Thyroid gland (tissue), 4 donors: ENCODE data around the gene PARP1. TPM values are rescaled to one million over a fixed set of nuclear protein-coding genes. Genes with fewer than 3 reads are reported as not detected.

ENCODE experiments used
- DNase-seq, 2 donors: peaks; one replicate each; pipeline ENCODE4 v3.0.0-alpha.2; 2019
- H3K27ac ChIP-seq, 3 donors: fragments of 200-600 bp; sonication (generic); 1 replicate in 2 of 3; 2 replicates in 1 of 3; pipeline ENCODE4 v1.5.1; 2016 to 2019; ENCODE audit warnings: mild to moderate bottlenecking in 1 of 3, moderate library complexity in 1 of 3
- H3K27me3 ChIP-seq: fragments of 200-600 bp; sonication (generic); one replicate; pipeline ENCODE4 v1.5.1; 2019
- H3K36me3 ChIP-seq, 2 donors: fragments of 200-600 bp; sonication (generic); one replicate each; pipeline ENCODE4 v1.5.1; 2016 to 2019
- H3K4me1 ChIP-seq, 2 donors: fragments of 200-600 bp; sonication (generic); one replicate each; pipeline ENCODE4 v1.5.1; 2017 to 2019
- H3K4me3 ChIP-seq, 3 donors: fragments of 200-600 bp; sonication (generic); replicated peaks in 1 of 3; 1 replicate in 2 of 3; 2 replicates in 1 of 3; pipeline ENCODE4 v1.5.1; 2016; ENCODE audit warnings: mild to moderate bottlenecking in 1 of 3
- H3K9me3 ChIP-seq: fragments of 200-600 bp; sonication (generic); one replicate; pipeline ENCODE4 v1.5.1; 2017
- CTCF ChIP-seq, 6 experiments: fragments of 200-600 bp in 3 of 6; fragments of 450-650 bp in 3 of 6; sonication (generic) in 3 of 6; IDR thresholded peaks; one replicate each; pipeline ENCODE4 v1.5.1; 2016 to 2019; ENCODE audit warnings: antibody characterized with exemption in 6 of 6, mild to moderate bottlenecking in 2 of 6, inconsistent platforms in 1 of 6, moderate library complexity in 1 of 6
- POLR2A ChIP-seq, 2 donors: fragments of 450-650 bp; IDR thresholded peaks; one replicate each; pipeline ENCODE4 v1.6.1; 2017; ENCODE audit warnings: antibody characterized with exemption in 2 of 2, mild to moderate bottlenecking in 2 of 2, moderate library complexity in 1 of 2
- WGBS, 2 donors: methylation state at CpG; one replicate each; pipeline ENCODE4 v1.1.5; 2017; 5-methylcytosine and 5-hydroxymethylcytosine counted together
- intact Hi-C: fragments of 100-400 bp; cut with DNase I; formaldehyde crosslinking; loops from one replicate; pipeline ENCODE4 v1.15.1; 2023
- total RNA-seq, 4 donors: library from RNA; depleted of rRNA; stranded (reverse); fragments of >200 nt; gene quantifications; one replicate each; pipeline ENCODE4 v1.2.3, GENCODE V29; 2016

PARP1 gene
- 100 to 1,000 TPM in 2 of 4 donors, 10 to 100 TPM in 2; 47.8 to 103 (median 90.5) TPM for total RNA-seq

- TF ChIP-seq CTCF (IDR thresholded peaks at IDR 0.05) (peak in 4 of 6 experiments; percentile 70 to 89 (median 81)), POLR2A (IDR thresholded peaks at IDR 0.05) (peak in 1 of 2 donors; percentile 84)
- Histone ChIP-seq H3K4me3 (peak within 1 kb of the TSS; percentile 46 to 67 (median 62)), H3K27me3 (no peaks in the 10 kb centered on the region), H3K9me3 (no peaks in the 10 kb centered on the region), H3K4me1 (peaks cover 27 to 37% of the 10 kb centered on the region in 2 donors), H3K27ac (peak within 1 kb of the TSS; percentile 62 to 77 (median 66)), H3K36me3 (no peaks in the 10 kb centered on the region)
- 0% methylated on average over 28 to 33 of the region's 90 CpGs for WGBS, 2 donors
- peak; percentile 90 to 91 for DNase-seq
- intact Hi-C loops: no loop called here
Observed at GRCh38 chr1:226407497-226408284, at the start of gene PARP1. Gene PARP1 (minus strand): TSS chr1:226408093. CDS start chr1:226407929, 164 bp downstream.

- no peak for DNase-seq
- Histone ChIP-seq H3K27me3 (no peaks in the 10 kb centered on the region), H3K9me3 (no peaks in the 10 kb centered on the region), H3K4me1 (no peaks in the 10 kb centered on the region), H3K36me3 (no peaks in the 10 kb centered on the region), H3K4me3 (no peak overlapping the region), H3K27ac (no peak overlapping the region)
- WGBS, 2 donors: 51 to 73% methylated on average over 13 to 14 of the region's 14 CpGs
- no peak for TF ChIP-seq POLR2A (IDR thresholded peaks at IDR 0.05)
- no peak for TF ChIP-seq CTCF (IDR thresholded peaks at IDR 0.05)
- intact Hi-C loops: no loop called here
Observed at GRCh38 chr1:226457307-226457712, 49.4 kb upstream of the PARP1 start.

GRCh38 chr1:226455843-226456242 lies 48.0 kb upstream of the PARP1 start:
- intact Hi-C loops: no loop called here

DNA sequence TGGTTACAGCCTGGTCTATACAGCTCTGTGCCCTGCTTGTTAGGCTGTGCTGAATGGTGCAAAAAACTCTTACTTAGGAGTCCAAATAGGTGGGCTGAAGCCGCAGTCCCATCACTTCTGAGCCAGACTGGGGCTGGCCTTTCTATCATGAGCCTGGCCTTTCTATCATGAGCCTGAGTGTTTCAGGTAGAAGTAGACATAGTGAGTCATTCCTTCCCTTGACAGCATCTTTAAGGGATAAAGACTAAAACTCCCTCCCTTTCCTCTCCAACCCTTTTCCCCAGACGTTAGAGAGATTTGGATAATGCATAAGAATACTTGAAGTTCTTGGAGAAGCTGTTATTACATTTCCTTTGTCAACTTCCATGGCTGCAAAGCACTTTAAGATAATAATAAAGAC lies 46.5 kb upstream of the PARP1 start:
- intact Hi-C loops: no loop called here
- no peaks in the 10 kb centered on the region for H3K4me1 ChIP-seq
- H3K36me3 ChIP-seq: no peaks in the 10 kb centered on the region
- no peaks in the 10 kb centered on the region for H3K9me3 ChIP-seq
- WGBS, 2 donors: 60 to 61% methylated on average over 2 of the region's 2 CpGs
- no peak for DNase-seq
- no peak overlapping the region for H3K27ac ChIP-seq
- no peaks in the 10 kb centered on the region for H3K27me3 ChIP-seq
- TF ChIP-seq POLR2A (IDR thresholded peaks at IDR 0.05) (no peak), CTCF (IDR thresholded peaks at IDR 0.05) (no peak)
- H3K4me3 ChIP-seq: no peak overlapping the region

More at GRCh38 chr1:226455843-226456242, 48.0 kb upstream of the PARP1 start:
- H3K27me3 ChIP-seq: no peaks in the 10 kb centered on the region
- H3K9me3 ChIP-seq: no peaks in the 10 kb centered on the region
- DNase-seq: no peak
- H3K4me3 ChIP-seq: no peak overlapping the region
- no peak overlapping the region for H3K27ac ChIP-seq
- TF ChIP-seq POLR2A (IDR thresholded peaks at IDR 0.05) (no peak), CTCF (IDR thresholded peaks at IDR 0.05) (no peak)
- WGBS, 2 donors: 83 to 91% methylated on average over 10 of the region's 10 CpGs
- H3K36me3 ChIP-seq: no peaks in the 10 kb centered on the region
- H3K4me1 ChIP-seq: no peaks in the 10 kb centered on the region

GRCh38 chr1:226453015-226453704 lies 45.3 kb upstream of the PARP1 start:
- H3K9me3 ChIP-seq: no peaks in the 10 kb centered on the region
- TF ChIP-seq CTCF (IDR thresholded peaks at IDR 0.05) (no peak), POLR2A (IDR thresholded peaks at IDR 0.05) (no peak)
- 82 to 83% methylated on average over 7 of the region's 7 CpGs for WGBS, 2 donors
- no peaks in the 10 kb centered on the region for H3K27me3 ChIP-seq
- intact Hi-C loops: no loop called here
- H3K27ac ChIP-seq: no peak overlapping the region
- no peak overlapping the region for H3K4me3 ChIP-seq
- DNase-seq: no peak
- no peaks in the 10 kb centered on the region for H3K4me1 ChIP-seq
- no peaks in the 10 kb centered on the region for H3K36me3 ChIP-seq
